T-helper 1 cell treated with Interleukin-12 subunit alpha and Interleukin-12 subunit beta and Interleukin-4 antibody, amounts not matched to agents 30 μg/mL and 1 μg/mL, for 36 hours (primary cell): ENCODE measurements around the gene FICD.
"Not testable (repeated sequence)": the region's sequence is repeated elsewhere in the genome, so short reads cannot be mapped to it uniquely, and the experiment has no call there.

Experiments used
- H3K27ac Mint-ChIP-seq: one replicate; pipeline ENCODE4 v1.8.0; 2021; ENCODE audit warnings: mild to moderate bottlenecking, mixed read lengths
- H3K27me3 Mint-ChIP-seq: one replicate; pipeline ENCODE4 v1.8.0; 2021; ENCODE audit warnings: low read depth, mixed read lengths
- H3K36me3 Mint-ChIP-seq: one replicate; pipeline ENCODE4 v1.8.0; 2021; ENCODE audit warnings: low read depth, mixed read lengths
- H3K4me1 Mint-ChIP-seq: one replicate; pipeline ENCODE4 v1.8.0; 2021; ENCODE audit warnings: low read depth, mixed read lengths
- H3K4me3 Mint-ChIP-seq: one replicate; pipeline ENCODE4 v1.8.0; 2021; ENCODE audit warnings: mild to moderate bottlenecking, moderate library complexity, mixed read lengths
- H3K9me3 Mint-ChIP-seq: one replicate; pipeline ENCODE4 v1.8.0; 2021; ENCODE audit warnings: mixed read lengths

The FICD gene

GRCh38 chr12:108484845-108485244 lies 30.2 kb upstream of the FICD start:
- H3K9me3 Mint-ChIP-seq: peaks cover 6% of the 10 kb centered on the region
- H3K27me3 Mint-ChIP-seq: peaks cover 12% of the 10 kb centered on the region
- no peak overlapping the region for H3K27ac Mint-ChIP-seq
- H3K4me3 Mint-ChIP-seq: no peak overlapping the region
- no peaks in the 10 kb centered on the region for H3K36me3 Mint-ChIP-seq
- H3K4me1 Mint-ChIP-seq: no peaks in the 10 kb centered on the region

GRCh38 chr12:108485371-108485770 lies 29.7 kb upstream of the FICD start:
- H3K4me3 Mint-ChIP-seq, H3K4me1 Mint-ChIP-seq, H3K36me3 Mint-ChIP-seq, H3K9me3 Mint-ChIP-seq, H3K27ac Mint-ChIP-seq: not testable (repeated sequence)
- H3K27me3 Mint-ChIP-seq: peaks cover 12% of the 10 kb centered on the region

- H3K9me3 Mint-ChIP-seq, H3K36me3 Mint-ChIP-seq, H3K4me1 Mint-ChIP-seq, H3K4me3 Mint-ChIP-seq, H3K27ac Mint-ChIP-seq: not testable (repeated sequence)
- peaks cover 12% of the 10 kb centered on the region for H3K27me3 Mint-ChIP-seq
These were observed 28.0 kb upstream of the FICD start for GRCh38 chr12:108487029-108487428.

- no peaks in the 10 kb centered on the region for H3K36me3 Mint-ChIP-seq
- H3K4me3 Mint-ChIP-seq: no peak overlapping the region
- H3K4me1 Mint-ChIP-seq: no peaks in the 10 kb centered on the region
- H3K27me3 Mint-ChIP-seq: peaks cover 17% of the 10 kb centered on the region
- no peak overlapping the region for H3K27ac Mint-ChIP-seq
- H3K9me3 Mint-ChIP-seq: peaks cover 6% of the 10 kb centered on the region
These were observed 23.8 kb upstream of the FICD start for GRCh38 chr12:108491256-108491655.

GRCh38 chr12:108495054-108495453 lies 20.0 kb upstream of the FICD start:
- Mint-ChIP-seq H3K27ac (no peak overlapping the region), H3K4me1 (no peaks in the 10 kb centered on the region), H3K27me3 (peaks cover 9% of the 10 kb centered on the region)

GRCh38 chr12:108495823-108496579 lies 19.1 kb upstream of the FICD start:
- Mint-ChIP-seq H3K27me3 (peaks cover 9% of the 10 kb centered on the region), H3K9me3 (no peaks in the 10 kb centered on the region), H3K36me3 (no peaks in the 10 kb centered on the region), H3K4me3 (no peak overlapping the region), H3K4me1 (no peaks in the 10 kb centered on the region), H3K27ac (no peak overlapping the region)

More at GRCh38 chr12:108495054-108495453, 20.0 kb upstream of the FICD start:
- H3K9me3 Mint-ChIP-seq: no peaks in the 10 kb centered on the region
- H3K36me3 Mint-ChIP-seq: no peaks in the 10 kb centered on the region
- H3K4me3 Mint-ChIP-seq: no peak overlapping the region

GRCh38 chr12:108498136-108498535 lies 16.9 kb upstream of the FICD start:
- Mint-ChIP-seq H3K27me3 (peaks cover 12% of the 10 kb centered on the region), H3K4me1 (no peaks in the 10 kb centered on the region)

GRCh38 chr12:108502922-108503321 lies 12.2 kb upstream of the FICD start:
- no peak overlapping the region for H3K27ac Mint-ChIP-seq
- peaks cover 32% of the 10 kb centered on the region for H3K9me3 Mint-ChIP-seq
- peaks cover 8% of the 10 kb centered on the region for H3K27me3 Mint-ChIP-seq
- H3K4me1 Mint-ChIP-seq: no peaks in the 10 kb centered on the region
- no peak overlapping the region for H3K4me3 Mint-ChIP-seq
- H3K36me3 Mint-ChIP-seq: no peaks in the 10 kb centered on the region

More at GRCh38 chr12:108498136-108498535, 16.9 kb upstream of the FICD start:
- peaks cover 13% of the 10 kb centered on the region for H3K9me3 Mint-ChIP-seq
- no peaks in the 10 kb centered on the region for H3K36me3 Mint-ChIP-seq
- H3K27ac Mint-ChIP-seq: no peak overlapping the region
- H3K4me3 Mint-ChIP-seq: no peak overlapping the region

- Mint-ChIP-seq H3K4me3 (no peak overlapping the region), H3K27ac (no peak overlapping the region), H3K4me1 (no peaks in the 10 kb centered on the region), H3K36me3 (no peaks in the 10 kb centered on the region), H3K27me3 (peaks cover 8% of the 10 kb centered on the region), H3K9me3 (peaks cover 36% of the 10 kb centered on the region)
These were observed 9.9 kb upstream of the FICD start for GRCh38 chr12:108505129-108505528.

- Mint-ChIP-seq H3K4me3 (no peak overlapping the region), H3K27me3 (peaks cover 5% of the 10 kb centered on the region), H3K4me1 (peaks cover 11% of the 10 kb centered on the region), H3K27ac (no peak overlapping the region), H3K9me3 (peaks cover 23% of the 10 kb centered on the region), H3K36me3 (no peaks in the 10 kb centered on the region)
These were observed 7.0 kb upstream of the FICD start for GRCh38 chr12:108507971-108508642.

- no peaks in the 10 kb centered on the region for H3K36me3 Mint-ChIP-seq
- no peak overlapping the region for H3K27ac Mint-ChIP-seq
- H3K9me3 Mint-ChIP-seq: peaks cover 8% of the 10 kb centered on the region
- H3K4me1 Mint-ChIP-seq: peaks cover 11% of the 10 kb centered on the region
- H3K4me3 Mint-ChIP-seq: no peak overlapping the region
- H3K27me3 Mint-ChIP-seq: peaks cover 5% of the 10 kb centered on the region
These were observed 5.3 kb upstream of the FICD start for GRCh38 chr12:108509806-108510205.

- H3K4me1 Mint-ChIP-seq: peaks cover 12% of the 10 kb centered on the region
- H3K4me3 Mint-ChIP-seq: no peak overlapping the region
- peaks cover 5% of the 10 kb centered on the region for H3K27me3 Mint-ChIP-seq
- peaks cover 2% of the 10 kb centered on the region for H3K36me3 Mint-ChIP-seq
- peaks cover 4% of the 10 kb centered on the region for H3K9me3 Mint-ChIP-seq
- H3K27ac Mint-ChIP-seq: no peak overlapping the region
These were observed 4.2 kb upstream of the FICD start for GRCh38 chr12:108510836-108511235.

- H3K27me3 Mint-ChIP-seq: peaks cover 5% of the 10 kb centered on the region
- H3K27ac Mint-ChIP-seq: no peak overlapping the region
- peaks cover 22% of the 10 kb centered on the region for H3K4me1 Mint-ChIP-seq
- H3K4me3 Mint-ChIP-seq: peak overlapping the region; percentile 54
- H3K36me3 Mint-ChIP-seq: peaks cover 6% of the 10 kb centered on the region
- H3K9me3 Mint-ChIP-seq: peaks cover 4% of the 10 kb centered on the region
These were observed 3.2 kb upstream of the FICD start for GRCh38 chr12:108511633-108512540.

- Mint-ChIP-seq H3K36me3 (peaks cover 15% of the 10 kb centered on the region), H3K27me3 (no peaks in the 10 kb centered on the region), H3K4me3 (peak overlapping the region; percentile 97), H3K27ac (peak overlapping the region; percentile 21), H3K9me3 (peaks cover under 1% of the 10 kb centered on the region), H3K4me1 (peaks cover 32% of the 10 kb centered on the region)
These were observed 557 bp upstream of the FICD start for GRCh38 chr12:108514468-108514972.
